DOHH2 (cell line): Measurements from ENCODE around the gene LRMDA.

Experiments used
- EZH2phosphoT487 ChIP-seq: fragments of 200-600 bp; sonication (generic); IDR thresholded peaks from 2 replicates; pipeline ENCODE4 v1.6.1; 2017; ENCODE audit warnings: borderline replicate concordance, mild to moderate bottlenecking, antibody characterized with exemption, low read length, moderate library complexity, mixed read lengths
- TF ChIP-seq, protein P1 (sequence below): fragments of 200-600 bp; sonication (generic); IDR thresholded peaks from one replicate; pipeline ENCODE4 v1.5.1; 2014; ENCODE audit warnings: antibody characterized with exemption, mild to moderate bottlenecking, low read depth, low read length; ENCODE audit not compliant: poor library complexity, severe bottlenecking

DNA sequence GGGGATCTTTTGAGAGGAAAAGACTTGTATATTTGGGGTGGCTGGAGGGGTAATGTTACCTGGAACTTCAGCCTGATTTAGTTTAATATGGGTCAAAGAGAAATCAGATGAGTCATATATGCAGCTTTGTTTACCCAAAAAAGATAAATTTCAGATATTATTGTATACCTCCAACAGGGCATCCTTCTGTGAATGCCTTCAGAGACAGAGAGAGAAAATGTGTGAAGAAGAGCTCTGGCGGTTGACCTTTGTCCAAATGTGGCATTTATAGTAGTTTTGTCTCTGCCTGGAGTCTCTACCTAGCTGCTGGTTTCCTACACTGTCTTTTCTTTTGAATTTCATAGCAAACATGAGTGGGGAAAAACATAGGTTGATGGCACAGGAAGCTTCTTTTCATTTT is 21.6 kb downstream of the LRMDA start:
- TF ChIP-seq, protein P1, sequence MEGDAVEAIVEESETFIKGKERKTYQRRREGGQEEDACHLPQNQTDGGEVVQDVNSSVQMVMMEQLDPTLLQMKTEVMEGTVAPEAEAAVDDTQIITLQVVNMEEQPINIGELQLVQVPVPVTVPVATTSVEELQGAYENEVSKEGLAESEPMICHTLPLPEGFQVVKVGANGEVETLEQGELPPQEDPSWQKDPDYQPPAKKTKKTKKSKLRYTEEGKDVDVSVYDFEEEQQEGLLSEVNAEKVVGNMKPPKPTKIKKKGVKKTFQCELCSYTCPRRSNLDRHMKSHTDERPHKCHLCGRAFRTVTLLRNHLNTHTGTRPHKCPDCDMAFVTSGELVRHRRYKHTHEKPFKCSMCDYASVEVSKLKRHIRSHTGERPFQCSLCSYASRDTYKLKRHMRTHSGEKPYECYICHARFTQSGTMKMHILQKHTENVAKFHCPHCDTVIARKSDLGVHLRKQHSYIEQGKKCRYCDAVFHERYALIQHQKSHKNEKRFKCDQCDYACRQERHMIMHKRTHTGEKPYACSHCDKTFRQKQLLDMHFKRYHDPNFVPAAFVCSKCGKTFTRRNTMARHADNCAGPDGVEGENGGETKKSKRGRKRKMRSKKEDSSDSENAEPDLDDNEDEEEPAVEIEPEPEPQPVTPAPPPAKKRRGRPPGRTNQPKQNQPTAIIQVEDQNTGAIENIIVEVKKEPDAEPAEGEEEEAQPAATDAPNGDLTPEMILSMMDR = no peak
- no peak for TF ChIP-seq EZH2phosphoT487
